ENCODE results near the gene MAP7D2. TPM values are rescaled to one million over a fixed set of nuclear protein-coding genes. Genes with fewer than 3 reads are reported as not detected.
A peak's percentile ranks its signal among the peaks of the same experiment; 100 is the strongest.
"Not testable (repeated sequence)": the region's sequence is repeated elsewhere in the genome, so short reads cannot be mapped to it uniquely, and the experiment has no call there.

Gene MAP7D2
- total and polyA plus RNA-seq, 9 donors, result 0.27 to 0.89 (median 0.44) TPM

GRCh38 chrX:20141281-20142220 is 24.8 kb upstream of the MAP7D2 start, which contains the start of gene EIF1AX:
EIF1AX (minus strand) TSS chrX:20141838; CDS start chrX:20141640, 198 bp downstream.
- no peaks in the 10 kb centered on the region for H3K4me1 ChIP-seq (ENCODE audit: control insufficient read depth, insufficient read depth, low read length)
- H3K27ac ChIP-seq (ENCODE audit: low read length), result peak within 1 kb of the TSS; percentile 98
- H3K9me3 ChIP-seq (replicated peaks; ENCODE audit: control insufficient read depth, low read depth, low read length), result no peaks in the 10 kb centered on the region
- peak; percentile 100 for DNase-seq
- H3K36me3 ChIP-seq (ENCODE audit: control insufficient read depth, insufficient read depth, low read length), result peaks cover 14% of the 10 kb centered on the region
- H3K4me3 ChIP-seq (ENCODE audit: low read length), result peak within 1 kb of the TSS; percentile 98
- H3K27me3 ChIP-seq (ENCODE audit: control insufficient read depth, insufficient read depth, low read length), result peaks cover 15% of the 10 kb centered on the region
- WGBS (ENCODE audit: insufficient coverage), result under 1% methylated on average over 61 of the region's 82 CpGs

- Histone ChIP-seq H3K9me3 (replicated peaks; ENCODE audit: control insufficient read depth, low read depth, low read length) (no peaks in the 10 kb centered on the region), H3K27me3 (ENCODE audit: control insufficient read depth, insufficient read depth, low read length) (peaks cover 10% of the 10 kb centered on the region), H3K4me1 (ENCODE audit: control insufficient read depth, insufficient read depth, low read length) (no peaks in the 10 kb centered on the region), H3K27ac (ENCODE audit: low read length) (no peak overlapping the region), H3K36me3 (ENCODE audit: control insufficient read depth, insufficient read depth, low read length) (peaks cover 17% of the 10 kb centered on the region), H3K4me3 (ENCODE audit: low read length) (peak overlapping the region; percentile 98)
- WGBS (ENCODE audit: insufficient coverage), result no CpG with 5 or more reads among the region's 3 CpGs
- DNase-seq, result peak; percentile 22
Measured at GRCh38 chrX:20140420-20140819, 23.7 kb upstream of the MAP7D2 start.

GRCh38 chrX:20139966-20140365 is 23.3 kb upstream of the MAP7D2 start:
- H3K9me3 ChIP-seq (replicated peaks; ENCODE audit: control insufficient read depth, low read depth, low read length), result no peaks in the 10 kb centered on the region
- no peak overlapping the region for H3K27ac ChIP-seq (ENCODE audit: low read length)
- H3K36me3 ChIP-seq (ENCODE audit: control insufficient read depth, insufficient read depth, low read length), result peaks cover 21% of the 10 kb centered on the region
- peak; percentile 39 for DNase-seq
- H3K4me1 ChIP-seq (ENCODE audit: control insufficient read depth, insufficient read depth, low read length), result no peaks in the 10 kb centered on the region
- WGBS (ENCODE audit: insufficient coverage), result no CpG with 5 or more reads among the region's 2 CpGs
- H3K4me3 ChIP-seq (ENCODE audit: low read length), result no peak overlapping the region
- H3K27me3 ChIP-seq (ENCODE audit: control insufficient read depth, insufficient read depth, low read length), result peaks cover 8% of the 10 kb centered on the region

- Histone ChIP-seq H3K9me3 (replicated peaks; ENCODE audit: control insufficient read depth, low read depth, low read length) (no peaks in the 10 kb centered on the region), H3K4me3 (ENCODE audit: low read length) (no peak overlapping the region), H3K27me3 (ENCODE audit: control insufficient read depth, insufficient read depth, low read length) (no peaks in the 10 kb centered on the region), H3K36me3 (ENCODE audit: control insufficient read depth, insufficient read depth, low read length) (peaks cover 38% of the 10 kb centered on the region), H3K4me1 (ENCODE audit: control insufficient read depth, insufficient read depth, low read length) (no peaks in the 10 kb centered on the region), H3K27ac (ENCODE audit: low read length) (no peak overlapping the region)
- no peak for DNase-seq
- WGBS (ENCODE audit: insufficient coverage), result 83% methylated on average over 1 of the region's 5 CpGs
Measured at GRCh38 chrX:20135944-20136343, 19.2 kb upstream of the MAP7D2 start.

- no peaks in the 10 kb centered on the region for H3K9me3 ChIP-seq (replicated peaks; ENCODE audit: control insufficient read depth, low read depth, low read length)
- H3K27ac ChIP-seq (ENCODE audit: low read length), result no peak overlapping the region
- DNase-seq, result no peak
- H3K36me3 ChIP-seq (ENCODE audit: control insufficient read depth, insufficient read depth, low read length), result peaks cover 32% of the 10 kb centered on the region
- H3K4me1 ChIP-seq (ENCODE audit: control insufficient read depth, insufficient read depth, low read length), result no peaks in the 10 kb centered on the region
- H3K27me3 ChIP-seq (ENCODE audit: control insufficient read depth, insufficient read depth, low read length), result no peaks in the 10 kb centered on the region
- H3K4me3 ChIP-seq (ENCODE audit: low read length), result no peak overlapping the region
- WGBS (ENCODE audit: insufficient coverage), result 100% methylated on average over 1 of the region's 1 CpG
Measured at GRCh38 chrX:20132666-20133065, 16.0 kb upstream of the MAP7D2 start.

GRCh38 chrX:20130357-20130756 is 13.7 kb upstream of the MAP7D2 start:
- Histone ChIP-seq H3K9me3 (replicated peaks; ENCODE audit: control insufficient read depth, low read depth, low read length) (no peaks in the 10 kb centered on the region), H3K4me1 (ENCODE audit: control insufficient read depth, insufficient read depth, low read length) (no peaks in the 10 kb centered on the region), H3K27ac (ENCODE audit: low read length) (no peak overlapping the region), H3K27me3 (ENCODE audit: control insufficient read depth, insufficient read depth, low read length) (no peaks in the 10 kb centered on the region), H3K36me3 (ENCODE audit: control insufficient read depth, insufficient read depth, low read length) (peaks cover 25% of the 10 kb centered on the region), H3K4me3 (ENCODE audit: low read length) (no peak overlapping the region)
- no peak for DNase-seq
- no CpG with 5 or more reads among the region's 1 CpG for WGBS (ENCODE audit: insufficient coverage)

GRCh38 chrX:20129547-20129946 is 12.8 kb upstream of the MAP7D2 start:
- DNase-seq, result no peak
- no peaks in the 10 kb centered on the region for H3K9me3 ChIP-seq (replicated peaks; ENCODE audit: control insufficient read depth, low read depth, low read length)
- no peaks in the 10 kb centered on the region for H3K27me3 ChIP-seq (ENCODE audit: control insufficient read depth, insufficient read depth, low read length)
- H3K27ac ChIP-seq (ENCODE audit: low read length), result no peak overlapping the region
- H3K4me3 ChIP-seq (ENCODE audit: low read length), result no peak overlapping the region
- 100% methylated on average over 1 of the region's 1 CpG for WGBS (ENCODE audit: insufficient coverage)
- H3K4me1 ChIP-seq (ENCODE audit: control insufficient read depth, insufficient read depth, low read length), result no peaks in the 10 kb centered on the region
- H3K36me3 ChIP-seq (ENCODE audit: control insufficient read depth, insufficient read depth, low read length), result peaks cover 21% of the 10 kb centered on the region

GRCh38 chrX:20128670-20129069 is 12.0 kb upstream of the MAP7D2 start:
- DNase-seq, result peak; percentile 8
- Histone ChIP-seq H3K27ac (ENCODE audit: low read length) (no peak overlapping the region), H3K4me1 (ENCODE audit: control insufficient read depth, insufficient read depth, low read length) (no peaks in the 10 kb centered on the region), H3K36me3 (ENCODE audit: control insufficient read depth, insufficient read depth, low read length) (peaks cover 18% of the 10 kb centered on the region), H3K9me3 (replicated peaks; ENCODE audit: control insufficient read depth, low read depth, low read length) (no peaks in the 10 kb centered on the region), H3K4me3 (ENCODE audit: low read length) (no peak overlapping the region), H3K27me3 (ENCODE audit: control insufficient read depth, insufficient read depth, low read length) (no peaks in the 10 kb centered on the region)
- 47% methylated on average over 2 of the region's 4 CpGs for WGBS (ENCODE audit: insufficient coverage)

GRCh38 chrX:20127440-20127839 is 10.7 kb upstream of the MAP7D2 start:
- not testable (repeated sequence) for H3K9me3 ChIP-seq (replicated peaks; ENCODE audit: control insufficient read depth, low read depth, low read length); H3K4me3 ChIP-seq (ENCODE audit: low read length); H3K4me1 ChIP-seq (ENCODE audit: control insufficient read depth, insufficient read depth, low read length); H3K27ac ChIP-seq (ENCODE audit: low read length); DNase-seq; H3K27me3 ChIP-seq (ENCODE audit: control insufficient read depth, insufficient read depth, low read length)
- WGBS (ENCODE audit: insufficient coverage), result no CpG with 5 or more reads among the region's 3 CpGs
- peaks cover 12% of the 10 kb centered on the region for H3K36me3 ChIP-seq (ENCODE audit: control insufficient read depth, insufficient read depth, low read length)

GRCh38 chrX:20126833-20127232 is 10.1 kb upstream of the MAP7D2 start:
- not testable (repeated sequence) for H3K4me3 ChIP-seq (ENCODE audit: low read length); H3K9me3 ChIP-seq (replicated peaks; ENCODE audit: control insufficient read depth, low read depth, low read length); H3K4me1 ChIP-seq (ENCODE audit: control insufficient read depth, insufficient read depth, low read length); H3K27me3 ChIP-seq (ENCODE audit: control insufficient read depth, insufficient read depth, low read length); DNase-seq; H3K27ac ChIP-seq (ENCODE audit: low read length)
- WGBS (ENCODE audit: insufficient coverage), result no CpG with 5 or more reads among the region's 1 CpG
- H3K36me3 ChIP-seq (ENCODE audit: control insufficient read depth, insufficient read depth, low read length), result peaks cover 10% of the 10 kb centered on the region

Data from muscle of leg (tissue), 11 donors.